ENCODE data around the gene AP2A1. TPM values are rescaled to one million over a fixed set of nuclear protein-coding genes. Genes with fewer than 3 reads are reported as not detected.
"Not testable (repeated sequence)": the region's sequence is repeated elsewhere in the genome, so short reads cannot be mapped to it uniquely, and the experiment has no call there.

The AP2A1 gene
- total RNA-seq, 2 experiments from 2014 or later, result 90.3 to 91.8 TPM

DNA sequence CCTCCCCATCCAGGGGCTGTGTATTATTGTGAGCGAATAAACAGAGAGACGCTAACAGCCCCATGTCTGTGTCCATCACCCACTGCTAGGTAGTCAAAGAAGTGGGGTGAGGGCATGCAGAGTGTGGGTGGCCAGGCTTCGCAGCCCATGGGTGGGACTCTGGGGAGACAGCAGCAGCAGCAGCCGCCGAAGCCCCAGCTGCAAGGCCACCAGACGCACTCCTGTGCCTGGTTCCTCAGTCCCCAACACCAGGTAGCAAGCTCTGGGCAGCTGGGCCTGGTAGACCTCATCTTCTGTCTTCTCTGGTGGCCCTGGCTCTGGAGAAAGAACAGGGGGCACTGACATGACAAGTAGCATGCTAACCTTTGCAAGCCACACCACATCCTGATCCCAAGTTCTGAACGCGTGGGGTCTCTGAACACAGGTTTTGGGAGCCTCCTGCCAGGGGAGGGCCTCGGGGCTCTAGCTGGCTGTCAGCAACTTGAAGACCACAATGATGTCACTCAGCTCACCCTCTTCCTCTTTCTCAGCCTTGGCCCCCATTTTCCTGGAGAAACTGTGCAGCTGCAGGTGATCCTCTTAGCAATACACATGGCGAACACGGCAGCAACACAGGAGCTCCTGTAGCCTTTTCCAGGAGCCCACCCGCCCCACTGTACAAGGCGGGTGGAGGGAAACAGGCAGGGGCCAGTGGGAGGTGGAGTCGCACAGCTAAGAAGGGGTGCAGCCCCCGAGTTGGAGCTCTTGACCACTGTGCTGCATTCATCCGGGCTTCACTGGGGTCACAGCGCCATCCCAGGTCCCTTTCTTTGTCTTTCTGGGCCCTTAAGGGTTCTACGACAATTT lies 40.5 kb downstream of the AP2A1 start:
- ChIA-PET POLR2A (no interaction called here), CTCF (no interaction called here)

DNA sequence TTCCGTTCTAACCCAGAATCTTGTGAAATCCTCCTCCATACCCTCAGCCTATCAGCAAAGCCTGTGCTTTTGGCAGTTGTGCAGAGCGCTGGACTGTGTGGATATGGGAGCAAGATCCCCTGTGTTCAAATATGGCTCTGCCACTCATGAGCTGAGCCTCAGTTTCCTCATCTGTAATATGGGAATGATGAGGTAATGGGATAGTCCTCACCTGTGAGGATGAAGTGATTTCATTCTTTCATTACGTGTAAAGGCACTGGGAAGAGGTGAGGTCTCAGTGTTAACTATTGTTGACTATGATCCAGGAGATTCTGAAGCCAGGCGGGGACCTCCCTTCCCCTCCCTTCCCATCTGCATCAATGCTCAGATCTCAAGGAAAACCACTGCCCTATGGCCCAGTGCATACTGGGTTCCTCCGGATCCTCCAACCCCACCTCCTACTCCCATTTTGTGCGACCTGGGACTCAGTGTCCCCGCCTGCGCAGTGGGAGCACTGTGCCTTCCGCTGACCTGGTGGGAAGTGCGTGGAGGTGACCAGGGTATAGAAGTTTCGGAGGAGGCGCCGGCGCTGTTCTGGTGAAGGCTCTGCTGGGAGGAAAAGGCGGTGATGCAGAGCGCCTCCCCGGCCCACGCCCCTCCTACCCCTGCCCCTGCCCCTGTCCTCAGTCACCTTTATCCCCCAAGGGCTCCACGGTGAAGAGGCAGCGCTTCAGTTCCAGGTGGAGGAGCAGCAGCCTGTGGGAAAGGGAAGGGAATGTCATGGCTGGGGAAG lies 41.3 kb downstream of the AP2A1 start:
- POLR2A ChIA-PET, result interaction anchor here (0.6 kb wide), 1 partner anchor 1314 kb away, joined by 3 read pairs; no protein-coding TSS in a partner anchor
- CTCF ChIA-PET, result interaction anchor here (1.2 kb wide), 1 partner anchor 11 kb away, joined by 3 read pairs; no protein-coding TSS in a partner anchor

GRCh38 chr19:49808711-49809159 lies 41.9 kb downstream of the AP2A1 start:
- POLR2A ChIA-PET, result interaction anchor here (0.5 to 0.6 kb wide), 3 partner anchors 89 to 1314 kb away, joined by 3 read pairs; no protein-coding TSS in a partner anchor
- CTCF ChIA-PET, result interaction anchor here (1.2 kb wide), 1 partner anchor 10 kb away, joined by 3 read pairs; no protein-coding TSS in a partner anchor

GRCh38 chr19:49809160-49809940 lies 42.5 kb downstream of the AP2A1 start:
- ChIA-PET CTCF (interaction anchor here (1.2 to 1.8 kb wide), 2 partner anchors 10 to 92 kb away, joined by 3 to 8 read pairs; no protein-coding TSS in a partner anchor), POLR2A (interaction anchor here (0.5 to 1.1 kb wide), 3 partner anchors 90 to 192 kb away, joined by 3 to 4 read pairs (median 3); no protein-coding TSS in a partner anchor)

DNA sequence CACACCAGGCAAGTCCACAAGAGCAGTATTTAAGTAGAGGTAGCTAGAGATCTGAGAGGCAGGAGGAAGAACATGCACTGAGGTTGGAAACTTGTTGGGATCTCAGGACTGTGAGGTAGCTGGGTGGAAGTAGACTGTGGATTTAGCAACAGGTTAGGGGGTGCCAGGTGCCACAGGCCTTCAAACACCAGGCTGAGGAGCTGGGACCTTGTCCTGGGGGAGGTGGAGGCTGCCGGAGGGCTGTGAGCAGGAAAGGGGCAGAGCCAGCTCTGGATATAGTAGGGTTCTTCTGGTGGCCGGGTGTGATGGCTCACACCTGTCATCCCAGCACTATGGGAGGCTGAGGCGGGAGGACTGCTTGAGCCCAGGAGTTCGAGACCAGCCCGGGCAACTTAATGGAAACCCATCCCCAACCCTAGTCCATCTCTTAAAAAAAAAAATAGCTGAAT lies 43.2 kb downstream of the AP2A1 start:
- CTCF ChIA-PET, result interaction anchor here (0.6 to 1.8 kb wide), 2 partner anchors 93 to 426 kb away, joined by 4 to 8 read pairs; no protein-coding TSS in a partner anchor
- POLR2A ChIA-PET, result interaction anchor here (1.1 kb wide), 1 partner anchor 192 kb away, joined by 4 read pairs; no protein-coding TSS in a partner anchor

- CTCF ChIA-PET, result no interaction called here
- POLR2A ChIA-PET, result no interaction called here
Observed at GRCh38 chr19:49811328-49811727, 44.5 kb downstream of the AP2A1 start.

- CTCF ChIA-PET, result interaction anchor here (1.0 kb wide), 1 partner anchor 128 kb away, joined by 3 read pairs; no protein-coding TSS in a partner anchor
- POLR2A ChIA-PET, result no interaction called here
Observed at GRCh38 chr19:49812452-49812996, 45.7 kb downstream of the AP2A1 start.

DNA sequence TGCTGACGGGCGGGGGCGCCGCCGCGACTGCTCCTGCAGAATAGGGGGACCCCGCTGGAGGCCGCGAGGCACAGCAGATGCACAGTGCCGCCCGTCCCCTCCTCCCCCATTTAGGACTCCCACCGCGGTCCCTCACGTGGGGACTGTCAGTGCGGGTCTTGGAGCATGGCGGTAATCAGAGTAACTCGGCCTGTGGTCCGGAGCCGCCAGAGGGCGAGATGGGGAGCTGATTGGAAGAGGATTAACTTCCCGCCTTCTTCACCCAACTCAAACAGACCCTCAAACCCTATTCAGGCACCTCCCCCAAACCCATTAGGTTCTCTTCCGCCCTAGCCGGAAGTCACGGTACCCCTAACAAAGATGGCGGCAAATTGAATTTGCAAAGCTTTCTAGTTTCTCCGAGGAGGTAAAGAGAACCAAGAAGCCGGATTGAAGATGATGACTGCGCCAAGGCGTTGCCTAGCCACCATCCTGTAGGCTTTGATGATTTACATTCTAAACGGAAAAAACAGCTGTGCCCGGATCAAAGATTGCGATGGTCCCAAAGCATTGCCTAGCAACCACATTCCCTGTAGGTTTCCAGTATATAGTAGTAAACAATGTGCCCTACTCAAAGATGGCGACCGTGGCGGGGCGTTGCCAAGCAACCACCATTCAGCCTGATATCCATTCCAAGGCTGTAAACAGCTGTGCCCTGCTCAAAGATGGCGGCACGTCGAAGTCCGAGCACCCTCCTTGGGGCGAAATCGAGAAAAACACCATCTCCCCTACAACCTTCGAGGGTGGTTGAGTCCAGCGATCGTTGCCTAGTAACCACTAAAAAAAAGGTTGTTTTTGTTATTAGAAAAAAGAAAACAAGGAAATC lies 46.4 kb downstream of the AP2A1 start, which contains the start of gene FUZ:
Gene FUZ, minus strand, starts transcription at position 296 of the 865 bp plus-strand sequence. Its CDS starts 186 bp downstream, at position 110.
- POLR2A ChIA-PET, result interaction anchor here (0.5 to 0.8 kb wide), 3 partner anchors 47 to 89 kb away, joined by 3 to 6 read pairs (median 4); no protein-coding TSS in a partner anchor

DNA sequence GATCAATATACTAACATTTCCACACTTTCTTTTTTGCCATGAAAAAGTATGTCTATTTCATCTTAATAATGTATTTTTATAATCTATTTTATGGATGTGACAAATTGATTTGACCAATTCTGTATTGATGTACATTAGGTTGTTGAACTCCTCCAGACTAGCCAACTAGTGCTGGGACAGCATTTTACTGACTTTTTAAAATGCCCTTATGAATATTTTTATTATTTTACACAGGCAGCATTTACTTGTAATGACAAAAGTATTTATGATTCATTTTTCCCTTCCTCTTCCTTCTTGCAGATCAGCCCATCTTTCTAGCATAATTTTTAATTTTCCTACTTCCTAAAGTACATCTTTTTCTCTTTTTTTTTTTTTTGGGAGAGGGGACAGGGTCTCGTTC lies 47.2 kb downstream of the AP2A1 start:
- CTCF ChIA-PET, result no interaction called here
- POLR2A ChIA-PET, result interaction anchor here (0.8 kb wide), 1 partner anchor 48 kb away, joined by 4 read pairs; no protein-coding TSS in a partner anchor

More for the DNA sequence above, 46.4 kb downstream of the AP2A1 start, which contains the start of gene FUZ:
- CTCF ChIA-PET, result interaction anchor here (1.0 kb wide), 1 partner anchor 129 kb away, joined by 3 read pairs; no protein-coding TSS in a partner anchor

- ChIA-PET CTCF (no interaction called here), POLR2A (no interaction called here)
Observed at GRCh38 chr19:49816590-49816989, 49.8 kb downstream of the AP2A1 start.

- POLR2A ChIA-PET, result interaction anchor here (0.5 kb wide), 1 partner anchor 87 kb away, joined by 3 read pairs; no protein-coding TSS in a partner anchor
- CTCF ChIA-PET, result interaction anchor here (1.1 to 1.2 kb wide), 2 partner anchors 9 to 101 kb away, joined by 3 read pairs; no protein-coding TSS in a partner anchor
Observed at GRCh38 chr19:49817964-49818648, 51.3 kb downstream of the AP2A1 start, which contains the start of gene MED25. TSS of gene MED25 (plus strand) at chr19:49818289. CDS start at chr19:49818342, 53 bp downstream.

- POLR2A ChIA-PET, result no interaction called here
Observed at GRCh38 chr19:49818649-49819370, 52.0 kb downstream of the AP2A1 start.

DNA sequence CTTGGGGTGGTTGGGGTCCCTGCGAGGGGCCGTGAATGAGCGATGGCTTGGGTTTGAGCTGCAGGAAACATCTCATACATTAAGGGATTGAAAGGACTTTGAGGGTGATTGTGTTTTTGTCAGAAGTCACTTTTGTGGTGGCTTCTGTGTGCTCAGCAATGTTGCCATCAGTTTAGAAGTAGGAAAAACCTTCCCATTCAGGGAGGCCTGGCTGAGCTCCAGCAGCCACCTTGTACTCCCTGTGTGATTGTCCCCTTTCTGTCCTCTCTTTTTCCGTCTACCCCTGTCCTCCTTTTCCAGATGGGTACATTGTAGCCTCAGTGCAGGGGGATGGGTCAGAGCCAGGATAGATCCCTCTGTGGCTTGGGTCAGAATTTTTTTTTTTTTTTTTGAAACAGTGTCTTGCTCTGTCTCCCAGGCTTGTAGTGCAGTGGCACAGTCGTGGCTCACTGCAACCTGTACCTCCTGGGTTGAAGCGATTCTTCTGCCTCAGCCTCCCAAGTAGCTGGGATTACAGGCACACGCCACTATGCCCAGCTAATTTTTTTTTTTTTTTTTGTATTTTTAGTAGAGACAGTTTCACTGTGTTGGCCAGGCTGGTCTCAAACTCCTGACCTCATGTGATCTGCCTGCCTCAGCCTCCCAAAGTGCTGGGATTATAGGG lies 52.8 kb downstream of the AP2A1 start:
- POLR2A ChIA-PET, result not testable (repeated sequence)
- CTCF ChIA-PET, result interaction anchor here (1.2 kb wide), 1 partner anchor 11 kb away, joined by 3 read pairs; no protein-coding TSS in a partner anchor

More at GRCh38 chr19:49818649-49819370, 52.0 kb downstream of the AP2A1 start:
- CTCF ChIA-PET, result interaction anchor here (1.1 to 1.2 kb wide), 2 partner anchors 10 to 102 kb away, joined by 3 read pairs; no protein-coding TSS in a partner anchor

GRCh38 chr19:49820125-49820524 lies 53.3 kb downstream of the AP2A1 start:
- ChIA-PET POLR2A (no interaction called here), CTCF (no interaction called here)

GRCh38 chr19:49823472-49823871 lies 56.7 kb downstream of the AP2A1 start:
- POLR2A ChIA-PET, result no interaction called here

More at GRCh38 chr19:49823472-49823871, 56.7 kb downstream of the AP2A1 start:
- CTCF ChIA-PET, result no interaction called here

All from activated CD8-positive, alpha-beta memory T cell treated with anti-CD3 and anti-CD28 coated beads for 36 hours (primary cell).